Astrocyte of the spinal cord (primary cell): ENCODE measurements around the gene ZNF280C.
A peak's percentile ranks its signal among the peaks of the same experiment; 100 is the strongest.
"Not testable (repeated sequence)": the region's sequence is repeated elsewhere in the genome, so short reads cannot be mapped to it uniquely, and the experiment has no call there.

Experiments used
- DNase-seq: peaks from one replicate; pipeline ENCODE4 v3.0.0; 2011; ENCODE audit warnings: low read depth, low spot score
- H3K4me3 ChIP-seq: 2 replicates; pipeline ENCODE4 v1.5.1; 2011; ENCODE audit warnings: low read depth, mild to moderate bottlenecking, low read length, moderate library complexity
- CTCF ChIP-seq: IDR thresholded peaks from 2 replicates; pipeline ENCODE4 v1.5.1; 2012; ENCODE audit warnings: low read depth, mild to moderate bottlenecking, low read length, inconsistent platforms
- in situ Hi-C: cut with HindIII; loops from 2 replicates; pipeline ENCODE4 v1.10.0; 2017; ENCODE audit warnings: low sequenced_read_pairs

The ZNF280C gene

GRCh38 chrX:130245441-130245840 is 23.3 kb downstream of the ZNF280C start:
- TF ChIP-seq CTCF, result no peak
- in situ Hi-C loops, result no loop called here
- DNase-seq, result peak; percentile 56
- no peak overlapping the region for H3K4me3 ChIP-seq

GRCh38 chrX:130231184-130231583 is 37.5 kb downstream of the ZNF280C start:
- in situ Hi-C loops, DNase-seq, H3K4me3 ChIP-seq: not testable (repeated sequence)

DNA sequence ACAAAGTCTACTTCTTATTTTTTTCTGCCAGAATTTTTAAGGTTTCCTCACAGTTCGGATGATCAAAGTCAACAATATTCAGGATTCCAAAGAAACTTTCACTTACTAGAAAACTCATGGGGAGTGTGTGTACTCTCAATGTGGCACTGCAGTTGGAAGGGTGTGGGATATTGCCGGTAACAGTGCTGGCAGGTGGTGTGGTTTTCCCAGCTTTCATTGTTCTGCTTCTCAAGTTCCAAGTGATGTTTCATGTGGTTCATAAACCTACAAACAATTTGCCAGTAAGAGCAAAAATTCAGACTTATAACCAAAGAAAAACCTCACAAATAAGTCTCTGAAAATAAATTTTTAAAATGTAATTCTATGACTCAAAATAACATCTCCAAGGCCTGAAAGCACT is 39.8 kb downstream of the ZNF280C start:
- no peak overlapping the region for H3K4me3 ChIP-seq
- no peak for DNase-seq
- in situ Hi-C loops, result no loop called here
- TF ChIP-seq CTCF, result no peak

DNA sequence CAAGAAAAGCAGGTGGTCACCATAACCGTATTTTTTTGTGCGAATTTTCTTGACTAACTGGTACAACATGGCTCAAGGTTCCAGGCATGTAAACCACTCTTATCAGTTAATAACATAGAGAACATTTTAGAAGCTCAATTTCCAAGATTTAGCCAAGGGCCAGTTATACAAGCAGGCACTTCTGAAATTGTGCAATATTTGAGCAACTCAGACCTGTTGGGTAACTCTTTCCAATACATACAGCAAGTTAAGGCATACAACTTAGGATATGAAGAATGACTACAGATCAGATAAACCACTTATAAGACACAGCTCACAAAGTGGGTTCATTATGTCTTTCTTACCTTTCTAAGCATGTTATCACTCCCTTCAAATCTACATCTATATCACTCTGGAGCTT is 43.9 kb downstream of the ZNF280C start:
- H3K4me3 ChIP-seq, result no peak overlapping the region
- DNase-seq, result no peak
- no peak for TF ChIP-seq CTCF
- in situ Hi-C loops, result no loop called here

- no peak overlapping the region for H3K4me3 ChIP-seq
- TF ChIP-seq CTCF, result no peak
- in situ Hi-C loops, result no loop called here
- no peak for DNase-seq
Observed at GRCh38 chrX:130216320-130216719, 52.4 kb downstream of the ZNF280C start.

DNA sequence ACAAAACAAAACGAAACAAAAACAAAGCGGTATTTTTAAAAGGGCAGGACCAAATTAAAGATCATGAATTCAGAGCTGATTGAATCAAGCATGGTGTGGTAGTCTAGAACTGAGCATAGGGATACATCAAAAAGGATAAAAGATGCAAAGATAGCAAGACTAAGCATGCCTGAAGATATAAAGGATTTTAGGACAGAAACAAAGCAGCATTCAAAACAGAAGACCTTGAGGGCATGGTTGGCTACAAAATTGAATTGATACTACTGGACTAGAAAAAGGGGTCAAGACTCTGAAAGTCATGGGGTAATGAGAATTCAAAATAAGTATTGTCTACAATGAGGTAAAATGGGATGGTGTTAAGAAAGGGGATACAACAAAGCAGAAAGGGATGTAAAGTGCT is 55.3 kb downstream of the ZNF280C start:
- DNase-seq, result no peak
- in situ Hi-C loops, result no loop called here
- TF ChIP-seq CTCF, result no peak
- no peak overlapping the region for H3K4me3 ChIP-seq

DNA sequence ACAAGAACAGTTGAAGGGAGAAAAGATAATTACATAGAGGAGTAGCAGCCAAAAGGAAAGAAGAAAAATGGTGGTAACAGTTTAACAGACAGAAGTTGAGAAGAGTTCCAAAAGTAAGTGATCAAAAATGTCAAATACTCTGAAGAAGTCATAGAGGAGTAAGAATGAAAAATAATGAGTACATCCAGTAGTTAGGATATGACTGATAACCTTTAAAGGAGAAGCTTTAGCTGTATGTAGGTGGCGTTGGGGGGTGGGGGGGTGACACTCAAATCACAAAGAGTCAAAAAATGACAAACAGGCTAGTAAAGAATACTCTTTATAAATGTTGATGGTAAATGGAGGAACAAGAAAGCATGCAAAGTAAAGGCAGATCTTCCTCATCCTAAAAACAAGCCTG is 56.3 kb downstream of the ZNF280C start:
- TF ChIP-seq CTCF, result no peak
- DNase-seq, result no peak
- H3K4me3 ChIP-seq, result no peak overlapping the region
- in situ Hi-C loops, result no loop called here
